Activated naive CD8-positive, alpha-beta T cell treated with anti-CD3 and anti-CD28 coated beads, Interleukin-2, amount 50 U/mL, for 16 hours (primary cell): ENCODE results near the gene CDR2L.
"Not testable (repeated sequence)": the region's sequence is repeated elsewhere in the genome, so short reads cannot be mapped to it uniquely, and the experiment has no call there.

Source experiments
- DNase-seq: peaks from one replicate; pipeline ENCODE4 v3.0.0-alpha.2; 2020; ENCODE audit warnings: low read depth, low spot score

CDR2L gene

DNA sequence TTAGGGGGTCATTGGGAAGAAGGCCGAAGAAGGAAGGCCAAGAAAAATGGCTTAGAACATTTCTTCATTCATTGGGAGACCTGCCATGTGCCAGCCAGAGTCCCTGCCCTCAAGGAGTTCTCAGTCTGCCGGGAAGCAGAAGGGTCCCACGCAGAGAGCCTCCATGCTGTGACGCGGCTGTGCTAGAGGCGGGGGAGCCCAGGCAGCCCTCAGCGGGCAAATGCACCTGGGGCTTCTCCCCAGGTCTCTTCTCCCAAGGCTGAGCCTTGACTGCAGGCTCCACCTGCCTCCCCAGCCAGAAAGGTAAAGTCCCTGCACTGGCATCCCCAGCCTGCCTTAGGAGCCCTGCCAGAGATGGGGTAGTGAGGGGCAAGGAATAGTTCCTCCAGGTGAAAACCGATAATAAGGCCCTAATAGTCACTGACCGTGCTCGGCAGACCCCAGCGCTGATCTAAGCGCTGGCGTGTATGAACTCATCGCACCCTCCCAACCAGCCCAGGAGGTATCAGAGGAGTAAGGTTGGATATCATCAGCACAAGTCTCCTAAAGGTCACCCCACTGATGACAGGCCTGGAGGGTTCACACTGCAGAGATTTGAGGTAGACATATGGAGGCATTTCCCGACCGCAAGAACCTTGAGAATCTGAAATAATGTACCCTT, 6.0 kb upstream of the CDR2L start:
- DNase-seq: no peak

DNA sequence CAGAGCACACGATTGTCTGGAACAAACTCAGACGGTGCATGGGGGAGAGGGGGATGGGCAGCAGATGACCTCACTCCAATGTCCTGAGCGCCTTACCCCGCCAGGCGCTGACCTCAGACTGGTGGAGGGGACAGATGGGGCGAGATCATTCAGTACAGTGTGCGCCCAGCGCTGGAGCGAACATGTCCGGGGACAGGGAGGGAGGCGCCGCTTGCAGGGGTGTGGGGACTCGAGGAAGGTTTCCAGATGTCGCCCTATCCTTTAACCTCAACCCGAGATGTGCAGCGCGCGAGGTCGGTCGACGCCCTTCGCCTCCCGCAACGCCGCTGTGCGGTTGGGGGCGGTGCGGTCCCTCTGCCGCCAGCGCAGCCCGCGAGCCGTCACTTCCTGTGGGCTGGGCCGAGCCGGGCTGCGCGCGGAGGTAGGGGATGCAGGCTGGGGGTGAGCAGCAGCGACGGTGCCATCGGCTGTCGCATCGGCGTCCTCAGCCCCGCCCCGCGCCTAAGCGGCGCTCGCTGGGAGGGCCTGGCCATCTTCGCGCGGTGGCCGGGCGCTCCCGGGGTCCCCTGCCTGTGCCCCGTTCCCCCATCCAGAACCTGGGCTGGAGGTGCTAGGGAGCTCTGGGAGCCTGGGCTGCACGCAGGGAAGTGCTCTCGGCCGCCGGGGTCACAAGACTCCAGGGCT, 5.3 kb upstream of the CDR2L start:
- DNase-seq: peak; percentile 44

GRCh38 chr17:74982663-74983313, 4.6 kb upstream of the CDR2L start:
- not testable (repeated sequence) for DNase-seq

DNA sequence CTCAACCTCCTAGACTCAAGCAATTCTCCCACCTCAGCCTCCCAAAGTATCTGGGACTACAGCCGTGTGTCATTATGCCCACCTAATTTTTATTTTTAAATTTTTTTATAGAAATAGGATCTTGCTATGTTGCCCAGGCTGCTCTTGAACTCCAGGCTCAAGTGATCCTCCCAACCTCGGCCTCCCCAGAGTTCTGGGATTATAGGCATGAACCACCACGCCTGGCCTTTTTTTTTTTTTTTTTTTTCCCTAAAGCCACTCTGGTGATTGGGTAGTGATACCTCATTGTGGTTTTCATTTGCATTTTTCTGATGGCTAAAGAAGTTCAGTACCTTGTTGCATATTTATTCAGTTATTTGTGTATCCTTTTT, 1.2 kb upstream of the CDR2L start:
- no peak for DNase-seq

- DNase-seq: no peak
Observed at GRCh38 chr17:74987909-74988711, 678 bp downstream of the CDR2L start.

DNA sequence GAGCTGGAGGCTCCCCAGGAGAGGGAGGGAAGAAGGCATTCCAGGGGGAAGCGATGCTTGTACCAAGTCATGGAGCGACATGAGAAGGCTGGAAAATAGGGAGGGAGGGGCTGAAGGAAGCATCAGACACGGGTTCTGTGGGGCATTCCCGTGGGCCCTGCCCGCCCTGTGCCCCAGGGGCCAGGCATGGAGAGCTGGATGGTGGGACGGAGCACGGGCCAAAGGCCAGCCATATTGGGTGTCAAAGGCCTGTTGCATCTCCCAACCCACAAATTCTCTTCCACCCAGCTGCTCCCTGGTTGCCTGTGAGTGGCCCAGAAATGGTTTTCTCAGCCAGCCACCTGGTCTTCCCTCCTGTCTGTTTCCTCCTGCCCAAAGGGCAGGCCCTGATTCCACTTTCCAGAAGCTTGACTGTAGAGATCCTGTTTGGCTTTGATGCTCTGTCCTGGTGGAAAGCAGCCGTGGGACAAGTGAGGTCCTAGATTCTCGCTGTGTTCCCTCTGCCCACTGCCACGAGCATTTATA, 3.2 kb downstream of the CDR2L start:
- DNase-seq: no peak

- no peak for DNase-seq
Observed at GRCh38 chr17:74992223-74992622, 4.8 kb downstream of the CDR2L start.

DNA sequence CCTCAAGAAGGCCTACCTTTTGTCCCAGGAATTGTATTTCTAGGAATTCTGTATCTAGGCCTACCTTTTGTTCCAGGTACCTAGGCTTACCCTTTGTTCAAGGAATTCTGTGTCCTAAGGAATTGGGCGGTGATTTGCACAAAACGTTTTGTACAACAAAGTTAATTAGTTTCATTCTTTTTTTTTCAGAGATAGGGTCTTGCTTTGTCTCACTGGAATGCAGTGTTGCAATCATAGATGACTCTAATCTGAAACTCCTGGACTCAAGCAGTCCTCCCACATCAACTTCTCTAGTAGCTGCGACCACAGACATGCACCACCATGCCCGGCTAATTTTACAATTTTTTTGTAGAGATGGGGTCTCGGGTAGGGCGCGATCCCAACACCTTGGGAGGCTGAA, 7.0 kb downstream of the CDR2L start:
- no peak for DNase-seq

DNA sequence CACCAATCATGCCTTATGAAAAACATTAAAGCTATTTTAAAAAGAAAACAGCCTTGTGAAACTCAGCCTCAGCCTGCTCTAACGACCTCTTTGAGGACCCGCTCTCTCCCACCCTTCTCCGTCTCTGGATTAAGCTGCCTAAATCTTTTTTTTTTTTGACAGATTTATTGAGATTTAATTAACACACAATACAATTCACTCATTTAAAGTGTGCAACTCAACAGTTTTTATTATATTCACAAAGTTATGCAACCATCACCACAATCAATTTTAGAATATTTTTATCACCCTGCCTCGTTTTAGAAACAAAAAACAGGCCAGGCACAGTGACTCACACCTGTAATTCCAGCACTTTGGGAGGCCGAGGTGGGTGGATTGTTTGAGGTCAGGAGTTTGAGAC, 8.4 kb downstream of the CDR2L start:
- no peak for DNase-seq

- DNase-seq: no peak
Observed at GRCh38 chr17:74998783-74999182, 11.4 kb downstream of the CDR2L start.

DNA sequence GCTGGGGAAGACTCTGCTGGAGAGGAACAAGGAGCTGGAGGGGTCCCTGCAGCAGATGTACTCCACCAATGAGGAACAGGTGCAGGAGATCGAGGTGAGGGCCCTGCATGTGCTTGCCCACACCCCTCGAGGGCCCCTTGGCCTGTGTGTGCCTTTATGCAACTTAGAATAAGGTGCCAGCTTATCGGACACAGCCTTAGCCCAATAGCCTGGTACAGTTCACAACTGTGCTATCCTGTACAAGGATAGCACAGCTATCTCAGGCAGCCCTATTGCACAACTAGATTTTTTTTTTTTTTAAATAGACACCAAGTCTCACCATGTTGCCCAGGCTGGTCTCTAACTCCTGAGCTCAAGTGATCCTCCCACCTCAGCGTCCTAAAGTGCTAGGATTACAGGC, 12.1 kb downstream of the CDR2L start:
- no peak for DNase-seq

DNA sequence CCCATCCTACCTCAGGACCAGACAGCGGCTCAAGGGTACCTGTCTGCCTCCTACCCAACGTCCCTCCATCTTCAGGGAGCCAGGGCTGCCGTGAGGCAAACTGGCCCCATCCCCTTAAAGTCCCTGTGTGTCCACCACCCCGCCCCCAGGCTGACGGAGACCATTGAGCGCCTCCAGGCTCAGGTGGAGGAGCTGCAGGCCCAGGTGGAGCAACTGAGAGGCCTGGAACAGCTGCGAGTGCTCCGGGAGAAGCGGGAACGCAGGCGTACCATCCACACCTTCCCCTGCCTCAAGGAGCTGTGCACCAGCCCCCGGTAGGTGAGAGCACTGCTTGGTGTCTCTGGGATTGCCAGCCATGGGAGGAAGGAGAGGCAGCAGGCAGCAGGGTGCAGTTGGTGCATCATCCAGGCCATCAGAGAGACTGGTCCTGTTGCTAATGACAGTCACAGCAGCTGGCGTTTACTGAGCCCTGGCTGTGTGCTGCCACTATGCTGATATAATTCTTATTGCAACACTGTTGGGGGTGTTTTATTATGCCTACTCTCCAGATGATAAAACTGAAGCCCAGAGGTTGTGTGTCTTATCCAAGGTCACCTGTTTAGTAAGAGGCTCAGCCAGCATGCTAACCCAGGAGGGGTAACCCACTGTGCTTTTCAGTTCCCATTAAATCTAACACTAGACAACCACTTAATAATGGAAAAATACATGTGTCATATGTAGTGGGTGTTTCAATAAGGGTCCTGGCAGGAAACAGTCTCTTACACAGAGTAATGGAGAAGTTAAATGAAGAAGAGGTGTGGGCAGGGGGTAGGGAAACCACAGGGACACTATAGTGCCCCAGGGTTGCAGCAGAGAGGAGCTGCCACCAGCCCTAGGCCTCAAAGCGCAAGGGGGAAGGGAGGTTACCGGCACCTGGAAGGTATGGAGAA, 14.7 kb downstream of the CDR2L start:
- DNase-seq: no peak

DNA sequence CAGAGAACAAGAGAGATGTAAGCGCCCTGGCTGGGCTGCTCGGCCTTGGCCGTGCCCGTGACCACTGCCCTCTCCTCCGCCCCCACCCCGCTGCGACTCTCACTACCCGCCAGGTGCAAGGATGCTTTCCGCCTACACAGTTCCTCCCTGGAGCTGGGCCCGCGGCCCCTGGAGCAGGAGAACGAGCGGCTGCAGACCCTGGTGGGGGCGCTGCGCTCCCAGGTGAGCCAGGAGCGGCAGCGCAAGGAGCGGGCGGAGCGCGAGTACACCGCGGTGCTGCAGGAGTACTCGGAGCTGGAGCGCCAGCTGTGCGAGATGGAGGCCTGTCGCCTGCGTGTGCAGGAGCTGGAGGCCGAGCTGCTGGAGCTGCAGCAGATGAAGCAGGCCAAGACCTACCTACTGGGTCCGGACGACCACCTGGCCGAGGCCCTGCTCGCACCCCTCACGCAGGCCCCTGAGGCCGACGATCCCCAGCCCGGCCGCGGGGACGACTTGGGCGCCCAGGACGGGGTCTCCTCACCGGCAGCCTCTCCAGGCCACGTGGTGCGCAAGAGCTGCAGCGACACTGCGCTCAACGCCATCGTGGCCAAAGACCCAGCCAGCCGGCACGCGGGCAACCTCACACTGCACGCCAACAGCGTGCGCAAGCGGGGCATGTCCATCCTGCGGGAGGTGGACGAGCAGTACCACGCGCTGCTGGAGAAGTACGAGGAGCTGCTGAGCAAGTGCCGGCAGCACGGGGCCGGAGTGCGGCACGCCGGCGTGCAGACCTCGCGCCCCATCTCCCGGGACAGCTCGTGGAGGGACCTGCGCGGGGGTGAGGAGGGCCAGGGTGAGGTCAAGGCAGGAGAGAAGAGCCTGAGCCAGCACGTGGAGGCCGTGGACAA, 15.9 kb downstream of the CDR2L start:
- DNase-seq: no peak

DNA sequence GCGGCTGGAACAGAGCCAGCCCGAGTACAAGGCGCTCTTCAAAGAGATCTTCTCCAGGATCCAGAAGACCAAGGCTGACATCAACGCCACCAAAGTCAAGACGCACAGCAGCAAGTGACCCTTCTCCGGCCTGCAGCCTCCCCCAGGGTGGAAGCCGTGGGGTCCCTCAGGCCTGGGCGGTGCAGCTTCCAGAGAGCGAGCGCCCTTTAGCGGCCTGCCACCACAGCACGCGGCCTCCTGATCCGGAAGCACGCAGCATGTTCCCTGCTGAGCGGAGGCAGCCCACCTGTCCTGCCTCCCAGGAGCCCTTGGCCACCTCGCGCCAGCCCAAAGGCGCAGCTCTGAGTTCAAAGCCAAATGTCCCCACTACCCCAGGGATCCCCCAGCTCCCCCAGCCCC, 16.5 kb downstream of the CDR2L start:
- DNase-seq: no peak

- no peak for DNase-seq
Observed at GRCh38 chr17:75004371-75004770, 16.9 kb downstream of the CDR2L start.

DNA sequence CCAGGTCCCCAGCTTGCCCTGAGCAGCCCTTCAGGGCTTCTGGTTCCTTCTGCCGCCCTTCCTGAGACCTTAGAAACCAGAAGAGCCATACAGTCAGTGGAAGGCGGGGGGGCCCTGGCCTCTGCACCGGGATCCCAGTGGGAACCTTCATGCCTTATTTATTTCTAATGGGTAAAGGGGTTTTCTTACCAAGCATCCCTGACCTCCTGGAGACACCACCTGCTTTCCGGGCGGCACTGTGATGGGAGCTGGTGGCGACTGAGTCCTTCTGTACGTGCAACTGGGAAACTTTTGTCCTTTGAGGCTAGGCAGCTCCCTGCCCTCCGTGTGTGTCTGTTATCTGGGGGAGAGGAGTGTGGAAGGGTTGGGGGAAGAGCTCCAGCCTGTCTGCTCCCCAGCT, 17.9 kb downstream of the CDR2L start:
- DNase-seq: no peak

DNA sequence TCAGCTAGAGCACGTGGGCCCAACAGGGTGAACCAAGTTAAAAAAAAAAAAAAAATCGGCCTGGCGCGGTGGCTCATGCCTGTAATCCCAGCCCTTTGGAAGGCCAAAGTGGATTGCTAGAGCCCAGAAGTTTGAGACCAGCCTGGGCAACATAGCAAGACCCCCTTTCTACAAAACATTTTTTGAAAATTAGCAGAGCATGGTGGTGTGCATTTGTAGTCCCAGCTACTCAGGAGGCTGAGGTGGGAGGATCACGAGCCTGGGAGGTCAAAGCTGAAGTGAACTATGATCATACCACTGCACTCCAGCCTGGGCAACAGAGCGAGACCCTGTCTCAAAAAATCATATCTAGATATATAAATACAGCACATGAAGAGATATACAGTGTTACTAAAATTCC, 18.7 kb downstream of the CDR2L start:
- not testable (repeated sequence) for DNase-seq

GRCh38 chr17:75006653-75007052, 19.2 kb downstream of the CDR2L start:
- no peak for DNase-seq

GRCh38 chr17:75008373-75008772, 20.9 kb downstream of the CDR2L start:
- no peak for DNase-seq

DNA sequence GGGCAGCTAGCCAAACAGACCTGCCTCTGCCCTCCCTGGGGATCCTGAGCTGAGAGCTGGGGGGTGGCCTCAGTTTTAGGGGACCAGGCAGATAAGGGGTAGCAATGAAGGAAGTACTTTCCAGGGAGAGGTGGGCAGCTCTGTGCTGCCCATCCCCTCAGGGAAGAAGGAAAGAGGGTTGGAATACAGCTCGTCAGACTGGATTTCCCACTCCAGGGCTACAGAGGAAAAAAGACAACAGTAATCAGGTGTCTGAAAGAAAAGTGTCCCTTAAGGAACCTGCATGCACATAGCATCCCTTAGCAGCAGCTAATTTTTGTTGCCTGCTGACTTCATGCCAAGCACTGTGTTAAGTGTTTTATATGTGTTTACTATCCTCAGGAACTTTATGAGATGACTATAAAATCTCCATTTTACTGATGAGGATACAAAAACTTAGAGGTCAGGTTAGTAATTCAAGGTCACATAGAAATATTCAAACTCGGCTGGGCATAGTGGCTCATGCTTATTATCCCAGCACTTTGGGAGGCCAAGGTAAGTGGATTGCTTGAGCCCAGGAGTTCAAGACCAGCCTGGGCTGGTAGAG, 21.8 kb downstream of the CDR2L start:
- DNase-seq: no peak
